GM19351 (cell line): ENCODE results near the gene TRERF1.
"Not testable (repeated sequence)": the region's sequence is repeated elsewhere in the genome, so short reads cannot be mapped to it uniquely, and the experiment has no call there.

ENCODE experiments used
- ATAC-seq: cut with Tn5 transposase; IDR thresholded peaks from one replicate; pipeline ENCODE4 v1.9.1; 2021; ENCODE audit warnings: mild to moderate bottlenecking, moderate library complexity; ENCODE audit not compliant: unreplicated experiment

TRERF1 gene

GRCh38 chr6:42204768-42205282 lies 246.9 kb downstream of the TRERF1 start:
- ATAC-seq, result no peak

GRCh38 chr6:42203183-42203582 lies 248.5 kb downstream of the TRERF1 start:
- ATAC-seq, result no peak

- not testable (repeated sequence) for ATAC-seq
Observed at GRCh38 chr6:42202131-42202915, 249.4 kb downstream of the TRERF1 start.

- ATAC-seq, result no peak
Observed at GRCh38 chr6:42201382-42201781, 250.3 kb downstream of the TRERF1 start.

GRCh38 chr6:42200035-42200434 lies 251.7 kb downstream of the TRERF1 start:
- no peak for ATAC-seq

GRCh38 chr6:42199106-42199981 lies 252.4 kb downstream of the TRERF1 start:
- ATAC-seq, result no peak

GRCh38 chr6:42197555-42198362 lies 254.0 kb downstream of the TRERF1 start:
- ATAC-seq, result no peak

GRCh38 chr6:42195415-42195814 lies 256.3 kb downstream of the TRERF1 start:
- ATAC-seq, result no peak

- ATAC-seq, result no peak
Observed at GRCh38 chr6:42194056-42194455, 257.7 kb downstream of the TRERF1 start.

GRCh38 chr6:42193491-42193894 lies 258.2 kb downstream of the TRERF1 start:
- ATAC-seq, result no peak

GRCh38 chr6:42192385-42192784 lies 259.3 kb downstream of the TRERF1 start:
- ATAC-seq, result not testable (repeated sequence)

GRCh38 chr6:42190554-42191183 lies 261.1 kb downstream of the TRERF1 start:
- no peak for ATAC-seq

GRCh38 chr6:42188406-42188805 lies 263.3 kb downstream of the TRERF1 start:
- no peak for ATAC-seq

- ATAC-seq, result no peak
Observed at GRCh38 chr6:42185597-42185996, 266.1 kb downstream of the TRERF1 start.

GRCh38 chr6:42184475-42184874 lies 267.3 kb downstream of the TRERF1 start:
- no peak for ATAC-seq

- ATAC-seq, result no peak
Observed at GRCh38 chr6:42182101-42182500, 269.6 kb downstream of the TRERF1 start.

GRCh38 chr6:42179945-42180313 lies 271.8 kb downstream of the TRERF1 start:
- no peak for ATAC-seq

GRCh38 chr6:42179261-42179944 lies 272.3 kb downstream of the TRERF1 start:
- ATAC-seq, result no peak

GRCh38 chr6:42177514-42178364 lies 274.0 kb downstream of the TRERF1 start:
- ATAC-seq, result no peak
